GM18502 (cell line): Measurements from ENCODE around the gene ADD1.

Experiments
- ATAC-seq: cut with Tn5 transposase; IDR thresholded peaks from one replicate; pipeline ENCODE4 v1.9.1; 2021; ENCODE audit warnings: mild to moderate bottlenecking; ENCODE audit not compliant: unreplicated experiment, poor library complexity

Gene ADD1

GRCh38 chr4:2819244-2820215 is 24.1 kb upstream of the ADD1 start:
- no peak for ATAC-seq

- no peak for ATAC-seq
Observed at GRCh38 chr4:2820216-2820982, 23.2 kb upstream of the ADD1 start.

DNA sequence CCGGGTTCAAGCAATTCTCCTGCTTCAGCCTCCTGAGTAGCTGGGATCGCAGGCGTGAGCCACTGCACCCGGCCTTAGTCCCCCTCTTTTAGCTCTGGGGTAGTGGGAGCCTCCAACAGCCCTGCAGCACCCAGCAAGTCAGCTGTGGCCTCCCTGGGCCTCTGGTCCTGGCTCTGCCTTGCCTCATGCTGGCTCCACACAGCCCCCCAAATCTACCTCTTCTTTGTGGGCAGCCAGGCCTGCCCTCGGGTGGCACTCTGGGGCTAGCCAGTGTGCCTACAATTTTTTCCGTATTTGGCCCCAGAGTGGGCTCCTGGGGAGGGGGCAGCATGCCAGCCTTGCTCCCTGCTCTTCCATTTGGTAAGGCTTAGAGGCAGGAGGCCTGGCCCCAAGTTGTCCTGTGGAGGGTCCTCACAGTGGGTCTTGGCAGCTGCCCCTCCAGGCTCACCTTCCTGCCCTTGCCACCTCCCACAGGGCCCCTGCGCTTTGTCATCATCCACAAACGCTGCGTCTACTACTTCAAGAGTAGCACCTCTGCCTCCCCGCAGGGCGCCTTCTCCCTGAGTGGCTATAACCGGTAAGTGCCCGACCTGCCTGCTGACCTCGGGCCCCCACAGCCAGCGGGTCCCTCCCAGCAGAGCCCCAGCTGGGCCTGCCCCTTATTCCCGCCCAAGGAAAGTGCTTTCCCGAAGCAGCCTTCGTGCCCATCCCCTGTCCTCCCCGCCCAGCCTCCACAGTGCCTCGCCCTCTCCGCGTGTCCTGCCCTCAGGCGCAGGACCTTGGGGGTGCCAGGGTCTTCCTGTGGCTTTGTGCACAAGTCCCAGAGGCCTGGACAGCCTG is 21.0 kb upstream of the ADD1 start:
- ATAC-seq, result no peak

DNA sequence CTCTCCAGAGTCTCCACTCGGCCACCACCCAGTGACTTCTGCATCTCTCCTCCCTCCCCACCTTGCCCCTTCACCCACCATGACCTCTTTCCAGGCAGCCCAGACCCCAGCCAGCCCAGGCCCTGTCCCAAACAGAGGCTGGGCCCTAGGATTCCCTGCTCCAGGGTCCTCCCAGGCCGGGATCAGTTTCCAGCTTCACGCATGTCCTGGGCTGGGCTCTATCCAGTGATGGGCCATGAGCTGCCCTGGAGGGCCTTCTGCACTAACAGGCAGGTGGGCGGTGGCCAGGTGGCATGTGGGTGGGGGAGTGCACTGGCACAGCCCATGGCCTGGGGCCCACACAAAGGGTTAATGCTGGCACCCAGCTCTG is 20.4 kb upstream of the ADD1 start:
- ATAC-seq, result no peak

- ATAC-seq, result no peak
Observed at GRCh38 chr4:2823671-2824328, 19.8 kb upstream of the ADD1 start.

DNA sequence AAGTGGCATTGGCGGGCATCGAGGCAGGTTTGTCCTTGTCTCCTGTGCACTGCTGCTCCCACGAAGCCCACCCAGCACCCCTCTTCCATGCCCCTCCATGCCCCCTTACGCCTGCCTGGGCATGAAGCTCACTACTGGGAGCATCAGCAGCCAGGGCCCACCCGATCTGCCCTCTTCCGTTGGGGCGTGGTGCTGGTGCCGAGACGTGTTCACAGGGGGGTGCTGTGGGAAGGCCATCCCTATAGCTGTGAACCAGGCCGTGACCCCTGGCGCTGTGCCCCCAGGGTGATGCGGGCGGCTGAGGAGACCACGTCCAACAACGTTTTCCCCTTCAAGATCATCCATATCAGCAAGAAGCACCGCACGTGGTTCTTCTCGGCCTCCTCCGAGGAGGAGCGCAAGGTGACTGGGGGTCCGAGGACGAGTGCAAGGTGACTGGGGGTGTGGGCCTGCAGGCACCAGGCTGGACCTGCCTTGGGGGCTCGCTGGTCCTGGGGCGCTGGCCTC is 19.3 kb upstream of the ADD1 start:
- ATAC-seq, result no peak

DNA sequence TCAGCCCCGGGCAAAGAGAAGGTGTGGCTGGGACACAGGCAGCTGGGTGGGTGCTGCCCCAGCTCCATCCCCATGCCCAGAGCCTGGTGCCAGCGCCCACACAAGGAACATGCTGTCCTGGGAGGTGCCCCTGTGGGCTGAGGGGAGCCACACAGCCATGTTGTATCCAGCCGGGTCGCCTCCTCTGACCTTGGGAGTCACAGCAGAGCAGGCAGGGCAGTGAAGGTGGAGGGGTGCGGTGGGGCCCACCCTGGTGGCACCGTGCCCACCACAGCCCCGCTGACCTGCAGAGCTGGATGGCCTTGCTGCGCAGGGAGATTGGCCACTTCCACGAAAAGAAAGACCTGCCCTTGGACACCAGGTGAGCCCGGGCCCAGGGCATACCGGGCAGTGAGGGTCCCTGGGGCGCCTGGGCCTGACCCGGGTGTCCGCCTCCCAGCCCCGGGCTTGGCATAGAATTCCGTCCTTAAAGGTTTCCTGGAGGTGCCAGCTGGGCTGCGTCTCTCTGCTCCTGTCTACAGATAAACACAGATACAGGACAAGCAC is 18.7 kb upstream of the ADD1 start:
- ATAC-seq, result no peak

GRCh38 chr4:2825740-2826139 is 17.9 kb upstream of the ADD1 start:
- ATAC-seq, result no peak

DNA sequence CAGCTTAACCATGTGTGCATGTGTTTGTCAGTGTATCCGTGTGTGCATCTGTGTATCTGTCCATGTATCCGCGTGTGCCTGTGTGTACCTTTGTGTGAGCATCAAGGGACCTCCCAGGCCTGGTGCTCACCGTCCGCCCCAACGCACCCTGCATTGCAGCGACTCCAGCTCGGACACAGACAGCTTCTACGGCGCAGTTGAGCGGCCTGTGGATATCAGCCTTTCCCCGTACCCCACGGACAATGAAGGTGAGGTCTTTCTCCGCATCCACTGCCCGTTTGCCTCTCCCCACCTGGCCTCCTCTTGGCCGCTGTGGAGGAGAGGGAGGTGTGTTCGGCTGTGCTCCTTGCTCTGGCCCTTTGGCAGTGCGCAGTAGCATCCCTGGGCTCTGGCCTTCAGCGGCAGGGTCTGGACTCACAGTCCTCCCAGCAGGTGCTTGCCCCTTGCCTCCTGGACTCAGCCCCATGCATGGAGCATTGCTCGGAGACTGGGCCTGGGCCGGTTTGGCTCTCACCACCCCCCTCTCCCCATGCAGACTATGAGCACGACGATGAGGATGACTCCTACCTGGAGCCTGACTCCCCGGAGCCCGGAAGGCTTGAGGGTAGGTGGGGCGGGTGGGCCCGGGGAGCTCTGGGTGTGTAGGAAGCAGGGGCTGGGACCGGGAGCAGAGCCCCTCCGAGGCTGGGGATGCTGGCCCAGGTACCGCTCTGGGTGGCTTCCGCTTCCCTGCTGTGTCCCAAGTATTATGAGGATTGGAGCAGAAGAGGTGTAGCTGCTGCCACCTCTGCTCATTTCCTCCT is 16.4 kb upstream of the ADD1 start:
- ATAC-seq, result no peak

GRCh38 chr4:2827874-2828751 is 15.5 kb upstream of the ADD1 start:
- ATAC-seq, result no peak

- no peak for ATAC-seq
Observed at GRCh38 chr4:2828758-2829181, 14.9 kb upstream of the ADD1 start.

GRCh38 chr4:2829321-2829932 is 14.2 kb upstream of the ADD1 start:
- no peak for ATAC-seq

DNA sequence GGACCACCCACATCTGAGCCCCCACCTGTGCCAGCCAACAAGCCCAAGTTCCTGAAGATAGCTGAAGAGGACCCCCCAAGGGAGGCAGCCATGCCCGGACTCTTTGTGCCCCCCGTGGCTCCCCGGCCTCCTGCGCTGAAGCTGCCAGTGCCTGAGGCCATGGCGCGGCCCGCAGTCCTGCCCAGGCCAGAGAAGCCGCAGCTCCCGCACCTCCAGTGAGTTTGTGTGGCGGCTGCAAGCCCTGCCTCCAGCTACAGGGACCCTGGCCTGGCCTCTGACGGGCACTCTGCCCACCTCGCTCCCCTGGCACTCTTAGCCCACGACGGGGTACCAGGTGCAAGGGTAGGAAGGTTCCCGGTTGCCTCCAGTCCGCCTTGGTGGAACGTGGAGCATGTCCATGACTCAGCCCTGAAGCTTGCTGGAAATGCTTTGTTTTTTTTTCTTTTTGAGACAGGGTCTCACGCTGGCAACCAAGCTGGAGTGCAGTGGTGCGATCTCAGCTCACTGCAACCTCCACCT is 13.7 kb upstream of the ADD1 start:
- ATAC-seq, result no peak

GRCh38 chr4:2830632-2831610 is 12.7 kb upstream of the ADD1 start:
- ATAC-seq, result no peak

GRCh38 chr4:2831611-2832308 is 11.9 kb upstream of the ADD1 start:
- ATAC-seq, result no peak
